Stimulated activated CD4-positive, alpha-beta T cell treated with anti-CD3 and anti-CD28 coated beads, TNF-alpha, amount 100 ng/mL, for 1 hour (primary cell): ENCODE results near the gene NFIA.

Experiments used
- DNase-seq, 3 donors: peaks; one replicate each; pipeline ENCODE4 v3.0.0-alpha.2; 2020; ENCODE audit warnings: low read depth in 3 of 3, low spot score in 1 of 3

NFIA gene

DNA sequence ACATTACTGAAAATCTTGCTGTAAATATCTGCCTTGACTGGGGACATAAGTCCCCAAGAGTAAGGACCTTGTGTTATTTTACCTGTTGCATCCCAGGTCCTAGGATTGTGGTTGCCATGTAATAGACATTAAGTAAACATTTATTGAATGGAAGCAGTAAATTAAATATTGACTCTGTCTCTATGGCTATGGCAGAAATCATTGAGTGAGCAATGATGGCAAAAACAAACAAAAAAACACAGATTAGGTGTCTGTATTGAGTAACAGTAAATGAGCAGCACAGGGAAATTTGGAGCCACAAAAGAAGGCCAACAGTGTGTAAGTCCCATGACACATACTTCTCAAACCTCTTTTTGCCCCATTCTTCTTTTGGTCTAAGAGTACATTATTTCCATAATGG is 240.4 kb downstream of the NFIA start:
- DNase-seq, result no peak

DNA sequence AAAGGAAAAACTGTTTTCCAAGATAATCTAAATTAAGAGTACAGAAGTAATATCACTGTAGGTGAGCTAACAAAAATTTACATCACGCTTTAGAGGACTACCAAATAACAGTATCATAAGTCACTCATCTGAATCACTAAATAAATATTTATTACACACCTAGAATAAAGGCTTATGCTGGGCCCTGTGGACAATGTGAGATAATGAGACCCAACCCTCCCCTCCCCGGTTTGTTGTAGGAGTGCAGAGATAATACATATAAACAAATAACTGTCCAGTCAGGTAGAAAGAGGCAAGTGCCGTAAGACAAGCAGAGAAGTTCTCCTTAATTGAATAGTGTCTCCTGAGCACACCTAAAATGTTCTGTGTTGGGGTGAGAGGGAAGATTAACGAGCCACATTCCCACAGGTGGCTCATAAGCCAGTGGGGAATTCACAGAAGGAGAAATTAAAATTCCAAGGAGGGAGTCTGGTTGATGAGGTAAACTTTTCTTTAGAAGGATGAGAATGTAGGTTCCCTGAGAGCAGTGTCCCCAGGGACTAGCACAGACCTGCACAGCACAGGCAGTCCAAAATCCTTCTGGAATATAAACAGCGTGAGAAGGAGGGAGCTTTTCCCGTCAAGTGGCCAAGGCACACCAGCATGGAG is 241.4 kb downstream of the NFIA start:
- no peak for DNase-seq

DNA sequence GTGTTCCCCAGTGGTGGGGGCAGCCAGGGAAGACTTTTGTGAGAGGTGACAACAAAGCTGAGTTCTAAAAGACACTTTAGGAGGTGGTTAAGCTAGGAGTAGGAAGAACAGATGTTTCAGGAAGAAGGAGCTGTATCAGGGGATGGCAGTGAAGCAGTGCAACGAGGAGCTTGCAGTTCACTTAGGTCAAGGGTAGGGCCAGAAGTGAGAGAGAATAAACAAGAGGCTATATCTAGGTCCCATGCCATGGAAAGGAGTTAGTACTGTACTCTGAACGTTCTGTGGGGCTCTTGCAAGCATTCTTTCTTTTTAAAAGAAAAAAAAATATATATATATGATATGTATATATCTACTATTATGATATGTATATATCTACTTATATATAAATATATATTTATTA is 244.4 kb downstream of the NFIA start:
- no peak for DNase-seq

- DNase-seq, result no peak
These were observed 245.1 kb downstream of the NFIA start for GRCh38 chr1:61327436-61327835.

- DNase-seq, result no peak
These were observed 247.2 kb downstream of the NFIA start for GRCh38 chr1:61329556-61329955.

DNA sequence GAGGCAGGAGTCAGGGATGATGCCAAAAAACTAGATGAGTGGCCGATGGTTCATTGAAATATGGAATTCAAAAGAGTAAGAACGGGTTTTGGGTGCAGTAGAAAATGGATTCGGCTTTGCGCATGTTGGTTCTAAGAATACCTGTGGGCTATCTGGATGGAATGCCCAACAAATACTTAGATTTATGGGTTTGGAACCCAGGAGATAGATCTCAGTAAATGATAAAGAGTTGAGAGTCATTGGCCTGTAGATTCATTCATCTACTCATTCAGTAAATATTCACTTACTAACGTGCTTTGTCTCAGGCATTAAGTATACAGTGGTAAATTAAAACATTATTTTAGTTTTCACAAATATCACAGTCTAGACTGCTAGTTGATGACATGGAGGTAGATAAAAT is 247.7 kb downstream of the NFIA start:
- no peak for DNase-seq

DNA sequence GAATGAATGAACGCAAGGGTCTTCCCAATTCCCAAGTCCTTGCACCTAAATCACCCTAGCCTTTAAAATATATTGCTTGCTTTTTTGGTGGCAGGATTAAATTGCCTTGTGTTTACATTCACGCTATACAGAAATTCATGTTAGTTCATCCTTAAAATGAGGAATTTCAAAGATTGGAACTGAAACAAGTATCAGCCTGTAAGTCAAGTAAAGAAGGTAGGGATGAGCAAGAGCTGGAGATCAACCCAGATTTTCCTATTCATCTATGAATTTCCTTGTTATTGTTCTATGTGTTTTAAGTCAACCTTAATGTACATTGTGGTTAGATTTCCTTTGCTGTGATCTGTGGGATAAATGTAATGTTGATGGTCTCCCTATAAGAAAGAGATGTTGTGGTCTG is 248.2 kb downstream of the NFIA start:
- no peak for DNase-seq

- DNase-seq, result no peak
These were observed 249.9 kb downstream of the NFIA start for GRCh38 chr1:61332196-61332753.

- no peak for DNase-seq
These were observed 250.4 kb downstream of the NFIA start for GRCh38 chr1:61332796-61333195.

- no peak for DNase-seq
These were observed 252.6 kb downstream of the NFIA start for GRCh38 chr1:61334718-61335589.

DNA sequence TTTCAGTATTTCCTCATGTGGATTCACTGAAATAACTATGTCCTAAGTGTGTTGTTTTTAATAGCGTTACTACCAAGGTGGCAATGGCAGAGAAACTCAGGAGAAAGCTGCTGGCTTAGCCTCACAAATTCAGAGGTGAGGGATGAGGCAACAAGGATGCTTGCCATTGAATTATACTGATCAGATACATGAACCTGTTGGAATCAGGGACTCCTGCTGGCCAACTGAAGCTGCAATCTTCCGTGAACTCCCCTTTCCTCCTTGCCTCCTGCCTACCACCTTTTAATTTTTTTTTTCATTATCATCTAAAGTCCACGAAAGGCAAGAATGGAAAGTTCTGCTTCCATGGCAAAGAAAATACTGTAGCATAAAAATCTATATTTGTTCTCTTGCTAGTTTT is 254.7 kb downstream of the NFIA start:
- no peak for DNase-seq

GRCh38 chr1:61337441-61337951 is 255.1 kb downstream of the NFIA start:
- no peak for DNase-seq

GRCh38 chr1:61337981-61338848 is 255.9 kb downstream of the NFIA start:
- no peak for DNase-seq

DNA sequence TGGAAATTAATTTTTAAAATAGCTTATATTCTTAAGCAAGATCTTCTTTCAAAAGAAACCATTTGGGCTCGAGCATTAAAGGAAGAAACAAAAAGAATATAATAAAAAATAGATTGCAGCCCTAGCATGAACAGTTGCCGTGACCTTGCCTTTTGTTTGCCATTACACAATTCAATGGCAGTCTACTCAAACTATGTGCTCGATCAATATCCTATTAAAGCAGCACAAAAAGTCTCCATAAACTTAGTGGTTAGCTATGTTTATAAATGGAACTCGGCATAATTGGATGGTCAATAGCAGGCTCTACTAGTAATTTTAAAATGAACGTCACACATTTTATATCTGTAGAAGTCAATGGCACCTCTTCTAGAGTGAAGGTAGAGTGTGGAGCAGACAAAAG is 256.5 kb downstream of the NFIA start:
- DNase-seq, result no peak

DNA sequence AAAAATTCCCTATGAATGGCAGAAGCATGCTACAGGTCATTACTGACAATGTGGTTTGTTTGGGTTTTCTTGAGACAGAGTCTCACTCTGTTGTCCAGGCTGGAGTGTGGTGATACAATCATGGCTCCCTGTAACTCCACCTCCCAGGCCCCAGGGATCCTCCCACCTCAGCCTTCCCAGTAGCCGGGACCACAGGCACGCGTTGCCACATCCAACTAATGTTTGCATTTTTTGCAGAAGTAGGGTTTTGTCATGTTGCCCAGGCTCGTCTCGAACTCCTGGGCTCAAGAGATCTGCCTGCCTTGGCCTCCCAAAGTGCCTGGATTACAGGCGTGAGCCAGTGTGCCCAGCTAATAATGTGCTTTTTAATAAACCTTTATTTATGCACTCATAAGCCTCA is 259.1 kb downstream of the NFIA start:
- DNase-seq, result no peak

- DNase-seq, result no peak
These were observed 261.5 kb downstream of the NFIA start for GRCh38 chr1:61343734-61344420.

DNA sequence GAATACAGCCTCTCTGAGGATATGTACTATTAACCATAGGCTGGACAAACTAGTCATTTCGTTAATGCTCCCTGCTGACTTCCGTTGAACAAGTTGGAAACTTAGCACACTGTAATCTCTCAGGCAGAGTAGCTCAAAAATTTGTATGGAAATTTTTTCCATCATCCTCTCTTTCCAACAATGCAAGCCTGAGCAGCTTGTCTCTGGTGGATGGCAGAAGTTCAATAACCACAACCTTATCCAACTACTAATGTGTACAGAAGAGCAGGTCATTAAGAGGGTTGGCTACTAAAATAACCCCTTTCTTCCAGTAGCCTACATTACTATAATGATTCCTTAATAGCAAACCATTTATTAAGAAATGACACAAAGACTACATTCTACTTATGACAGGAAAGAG is 262.3 kb downstream of the NFIA start:
- DNase-seq, result no peak

GRCh38 chr1:61348025-61348665 is 265.8 kb downstream of the NFIA start:
- DNase-seq, result no peak

- no peak for DNase-seq
These were observed 270.6 kb downstream of the NFIA start for GRCh38 chr1:61352845-61353435.
